Vagina (tissue), 2 donors: Measurements from ENCODE around the gene ILF3. TPM values are rescaled to one million over a fixed set of nuclear protein-coding genes. Genes with fewer than 3 reads are reported as not detected.

Experiments
- DNase-seq, 2 donors: peaks; one replicate each; pipeline ENCODE4 v3.0.0-alpha.2; 2017; ENCODE audit errors: extremely low spot score in 2 of 2
- H3K27ac ChIP-seq: fragments of 200-600 bp; sonication (generic); one replicate; pipeline ENCODE4 v1.5.1; 2019
- H3K27me3 ChIP-seq: fragments of 200-600 bp; sonication (generic); one replicate; pipeline ENCODE4 v1.5.1; 2019
- H3K36me3 ChIP-seq, 2 donors: fragments of 200-600 bp; sonication (generic); one replicate each; pipeline ENCODE4 v1.5.1; 2017 to 2019
- H3K4me1 ChIP-seq: fragments of 200-600 bp; sonication (generic); one replicate; pipeline ENCODE4 v1.5.1; 2019
- H3K4me3 ChIP-seq, 2 donors: fragments of 200-600 bp; sonication (generic); 1 replicate in 1 of 2; 2 replicates in 1 of 2; pipeline ENCODE4 v1.5.1; 2016 to 2019
- H3K9me3 ChIP-seq: fragments of 200-600 bp; sonication (generic); one replicate; pipeline ENCODE4 v1.5.1; 2019
- CTCF ChIP-seq, 3 experiments: fragments of 450-650 bp in 2 of 3; fragments of 200-600 bp in 1 of 3; sonication (generic) in 1 of 3; IDR thresholded peaks; one replicate each; pipeline ENCODE4 v1.5.1; 2017 to 2019; ENCODE audit warnings: antibody characterized with exemption in 3 of 3, mild to moderate bottlenecking in 2 of 3, moderate library complexity in 2 of 3
- POLR2A ChIP-seq, 2 donors: fragments of 450-650 bp; IDR thresholded peaks; one replicate each; pipeline ENCODE4 v1.6.1; 2017; ENCODE audit warnings: antibody characterized with exemption in 2 of 2, mild to moderate bottlenecking in 2 of 2, moderate library complexity in 2 of 2
- POLR2AphosphoS5 ChIP-seq, 2 donors: sonication (generic); formaldehyde crosslinking; IDR thresholded peaks; one replicate each; pipeline ENCODE4 v1.9.0; 2017; ENCODE audit warnings: antibody characterized with exemption in 2 of 2, mild to moderate bottlenecking in 2 of 2, low read depth in 1 of 2; ENCODE audit not compliant: insufficient read depth in 1 of 2
- intact Hi-C: fragments of 100-400 bp; cut with DNase I; formaldehyde crosslinking; loops from one replicate; pipeline ENCODE4 v1.15.1; 2023
- total RNA-seq: library from RNA; depleted of rRNA; stranded (reverse); fragments of >200 nt; gene quantifications from one replicate; pipeline ENCODE4 v1.2.3, GENCODE V29; 2016

ILF3 gene
- total RNA-seq, 1 donor from 2014 or later: 125 TPM

GRCh38 chr19:10695401-10696398 lies 41.6 kb downstream of the ILF3 start:
- intact Hi-C loops: no loop called here
- Histone ChIP-seq H3K4me1 (peaks cover 12% of the 10 kb centered on the region), H3K9me3 (no peaks in the 10 kb centered on the region), H3K4me3 (peak overlapping the region in 1 of 2 donors; percentile 8), H3K27ac (no peak overlapping the region), H3K36me3 (peaks cover 0 to 15% of the 10 kb centered on the region in 2 donors), H3K27me3 (no peaks in the 10 kb centered on the region)
- TF ChIP-seq CTCF (IDR thresholded peaks at IDR 0.05): no peak
- peak; percentile 38 to 77 for TF ChIP-seq POLR2AphosphoS5 (IDR thresholded peaks at IDR 0.05; ENCODE audit: insufficient read depth in 1 of 2, low read depth in 1 of 2)
- DNase-seq: no peak

DNA sequence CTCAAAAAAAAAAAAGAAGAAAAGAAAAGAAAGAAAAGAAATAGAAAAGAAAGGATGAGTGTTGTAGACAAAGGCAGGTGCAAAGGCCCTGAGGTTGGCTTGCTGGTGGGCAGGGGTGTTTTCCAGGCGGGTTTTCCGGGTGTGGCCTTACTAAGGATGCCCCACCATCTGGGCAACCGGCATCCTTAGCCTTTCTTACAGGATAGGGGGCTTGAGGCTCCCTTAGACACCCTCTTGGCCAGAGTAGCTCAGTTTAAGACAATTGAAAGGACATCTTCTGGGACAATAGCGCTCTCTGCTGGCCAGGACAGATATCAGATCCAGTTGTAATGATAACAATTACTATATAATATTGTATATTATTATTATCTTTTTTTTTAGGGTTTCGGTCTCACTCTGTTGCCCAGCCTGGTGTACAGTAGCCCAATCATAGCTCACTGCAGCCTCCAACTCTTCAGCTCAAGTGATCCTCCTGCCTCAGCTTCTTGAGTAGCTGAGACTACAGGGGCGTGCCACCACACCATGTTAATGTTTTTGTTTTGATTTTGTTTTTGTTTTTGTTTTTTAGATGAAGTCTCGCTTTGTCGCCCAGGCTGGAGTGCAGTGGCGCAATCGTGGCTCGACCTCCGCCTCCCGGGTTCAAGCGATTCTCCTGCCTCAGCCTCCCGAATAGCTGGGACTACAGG lies 45.6 kb downstream of the ILF3 start:
- intact Hi-C loops: no loop called here
- H3K27me3 ChIP-seq: no peaks in the 10 kb centered on the region

GRCh38 chr19:10701955-10702525 lies 47.9 kb downstream of the ILF3 start:
- TF ChIP-seq POLR2AphosphoS5 (IDR thresholded peaks at IDR 0.05; ENCODE audit: insufficient read depth in 1 of 2, low read depth in 1 of 2): no peak
- TF ChIP-seq POLR2A (IDR thresholded peaks at IDR 0.05): no peak
- no peak overlapping the region for H3K27ac ChIP-seq
- intact Hi-C loops: no loop called here

More for the DNA sequence above, 45.6 kb downstream of the ILF3 start:
- Histone ChIP-seq H3K36me3 (no peaks in the 10 kb centered on the region), H3K4me3 (no peak overlapping the region), H3K9me3 (no peaks in the 10 kb centered on the region), H3K4me1 (peaks cover 25% of the 10 kb centered on the region), H3K27ac (no peak overlapping the region)
- TF ChIP-seq POLR2AphosphoS5 (IDR thresholded peaks at IDR 0.05; ENCODE audit: insufficient read depth in 1 of 2, low read depth in 1 of 2) (peak in 1 of 2 donors; percentile 8), CTCF (IDR thresholded peaks at IDR 0.05) (peak in 2 of 3 experiments; percentile 33 to 47), POLR2A (IDR thresholded peaks at IDR 0.05) (no peak)
- DNase-seq: no peak

DNA sequence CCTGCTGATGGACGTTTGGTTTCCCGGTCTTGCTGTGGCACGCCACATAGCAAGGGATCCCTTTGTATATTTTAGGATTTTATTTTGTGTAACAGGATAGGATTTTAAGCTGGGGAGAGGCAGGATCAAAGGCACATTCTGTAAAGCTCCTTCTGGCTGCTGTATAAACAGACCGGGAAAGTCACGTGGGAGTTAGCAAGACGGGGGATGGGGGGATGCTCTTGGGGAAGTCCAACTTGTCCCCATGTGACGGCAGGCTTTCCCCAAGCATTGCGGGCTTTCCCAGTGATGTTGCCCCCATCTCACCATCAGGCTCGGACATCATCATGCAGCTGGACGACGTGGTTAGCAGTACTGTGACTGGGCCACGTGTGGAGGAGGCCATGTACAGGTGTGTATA lies 52.8 kb downstream of the ILF3 start:
- H3K27me3 ChIP-seq: no peaks in the 10 kb centered on the region
- no peaks in the 10 kb centered on the region for H3K9me3 ChIP-seq
- intact Hi-C loops: no loop called here
- no peak overlapping the region for H3K4me3 ChIP-seq
- no peak overlapping the region for H3K27ac ChIP-seq
- DNase-seq: no peak
- H3K4me1 ChIP-seq: peaks cover 4% of the 10 kb centered on the region
- TF ChIP-seq CTCF (IDR thresholded peaks at IDR 0.05) (no peak), POLR2A (IDR thresholded peaks at IDR 0.05) (no peak), POLR2AphosphoS5 (IDR thresholded peaks at IDR 0.05; ENCODE audit: insufficient read depth in 1 of 2, low read depth in 1 of 2) (no peak)
- H3K36me3 ChIP-seq: peaks cover 0 to 3% of the 10 kb centered on the region in 2 donors

More at GRCh38 chr19:10701955-10702525, 47.9 kb downstream of the ILF3 start:
- peaks cover 12% of the 10 kb centered on the region for H3K4me1 ChIP-seq
- no peak for DNase-seq
- H3K36me3 ChIP-seq: no peaks in the 10 kb centered on the region
- H3K27me3 ChIP-seq: no peaks in the 10 kb centered on the region
- H3K4me3 ChIP-seq: peak overlapping the region; percentile 68 to 79
- no peaks in the 10 kb centered on the region for H3K9me3 ChIP-seq

DNA sequence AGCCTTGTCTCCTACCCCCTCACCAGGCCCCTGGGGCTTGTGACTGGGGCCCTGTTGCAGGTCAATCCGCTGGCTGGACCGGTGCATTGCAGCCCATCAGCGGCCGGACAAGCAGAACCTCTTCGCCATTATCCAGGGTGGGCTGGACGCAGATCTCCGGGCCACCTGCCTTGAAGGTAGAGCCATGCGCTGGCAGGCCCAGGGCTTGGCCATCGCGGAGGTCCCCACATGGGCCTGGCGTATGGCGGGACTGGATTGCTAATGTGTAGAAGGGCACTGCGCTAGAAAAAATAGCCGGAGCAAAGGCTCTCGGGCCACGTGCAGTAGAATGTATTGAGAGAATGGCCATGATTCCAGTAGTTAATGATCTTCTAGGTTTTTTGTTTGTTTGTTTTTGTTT lies 53.3 kb downstream of the ILF3 start:
- Histone ChIP-seq H3K27ac (no peak overlapping the region), H3K4me3 (no peak overlapping the region), H3K4me1 (no peaks in the 10 kb centered on the region), H3K36me3 (peaks cover 0 to 3% of the 10 kb centered on the region in 2 donors), H3K27me3 (no peaks in the 10 kb centered on the region), H3K9me3 (no peaks in the 10 kb centered on the region)
- intact Hi-C loops: no loop called here
- TF ChIP-seq CTCF (IDR thresholded peaks at IDR 0.05): no peak
- TF ChIP-seq POLR2AphosphoS5 (IDR thresholded peaks at IDR 0.05; ENCODE audit: insufficient read depth in 1 of 2, low read depth in 1 of 2): no peak
- TF ChIP-seq POLR2A (IDR thresholded peaks at IDR 0.05): no peak
- DNase-seq: no peak
